RWPE2 (cell line): Measurements from ENCODE around the gene NCAPH2.

Source experiments
- ATAC-seq: fragments of 200-7000 bp; cut with Tn5 transposase; 3 replicates; pipeline ENCODE4 v1.9.1; 2021; ENCODE audit warnings: low read depth
- DNase-seq: peaks from one replicate; pipeline ENCODE4 v3.0.0-alpha.2; 2020; ENCODE audit warnings: low spot score
- H3K27ac ChIP-seq: fragments of 450-650 bp; 2 replicates; pipeline ENCODE4 v1.5.1; 2017; ENCODE audit warnings: mild to moderate bottlenecking; ENCODE audit not compliant: poor library complexity, severe bottlenecking
- H3K27me3 ChIP-seq: fragments of 250-450 bp; sonication (Bioruptor Pico); 2 replicates; pipeline ENCODE4 v1.5.1; 2021; ENCODE audit warnings: mild to moderate bottlenecking, moderate library complexity; ENCODE audit not compliant: insufficient read depth, poor library complexity, severe bottlenecking
- H3K36me3 ChIP-seq: fragments of 250-450 bp; sonication (Bioruptor Pico); 2 replicates; pipeline ENCODE4 v1.5.1; 2020; ENCODE audit warnings: low read depth, mild to moderate bottlenecking, moderate library complexity
- H3K4me1 ChIP-seq: fragments of 250-450 bp; sonication (Bioruptor Pico); 2 replicates; pipeline ENCODE4 v1.5.1; 2021; ENCODE audit warnings: mild to moderate bottlenecking, moderate library complexity; ENCODE audit not compliant: insufficient read depth, poor library complexity, severe bottlenecking
- H3K4me3 ChIP-seq: fragments of 250-450 bp; sonication (Bioruptor Pico); 2 replicates; pipeline ENCODE4 v1.5.1; 2021; ENCODE audit warnings: mild to moderate bottlenecking, moderate library complexity; ENCODE audit not compliant: severe bottlenecking
- H3K9me3 ChIP-seq: fragments of 250-450 bp; sonication (Bioruptor Pico); 2 replicates; pipeline ENCODE4 v1.5.1; 2021; ENCODE audit warnings: mild to moderate bottlenecking, moderate library complexity; ENCODE audit not compliant: severe bottlenecking
- TF ChIP-seq, protein P1 (sequence below): fragments of 450-650 bp; IDR thresholded peaks from one replicate; pipeline ENCODE4 v1.5.1; 2017; ENCODE audit warnings: mild to moderate bottlenecking, moderate library complexity; ENCODE audit not compliant: poor library complexity, severe bottlenecking

NCAPH2 gene

GRCh38 chr22:50485221-50486131 is 22.5 kb upstream of the NCAPH2 start:
- Histone ChIP-seq H3K4me3 (no peak overlapping the region), H3K9me3 (no peaks in the 10 kb centered on the region), H3K27me3 (peaks cover 6% of the 10 kb centered on the region), H3K27ac (no peak overlapping the region), H3K36me3 (no peaks in the 10 kb centered on the region), H3K4me1 (peaks cover 3% of the 10 kb centered on the region)
- DNase-seq (no peak), ATAC-seq (peak; percentile 47; the same call in 2 of the 3 replicates)
- TF ChIP-seq, protein P1, sequence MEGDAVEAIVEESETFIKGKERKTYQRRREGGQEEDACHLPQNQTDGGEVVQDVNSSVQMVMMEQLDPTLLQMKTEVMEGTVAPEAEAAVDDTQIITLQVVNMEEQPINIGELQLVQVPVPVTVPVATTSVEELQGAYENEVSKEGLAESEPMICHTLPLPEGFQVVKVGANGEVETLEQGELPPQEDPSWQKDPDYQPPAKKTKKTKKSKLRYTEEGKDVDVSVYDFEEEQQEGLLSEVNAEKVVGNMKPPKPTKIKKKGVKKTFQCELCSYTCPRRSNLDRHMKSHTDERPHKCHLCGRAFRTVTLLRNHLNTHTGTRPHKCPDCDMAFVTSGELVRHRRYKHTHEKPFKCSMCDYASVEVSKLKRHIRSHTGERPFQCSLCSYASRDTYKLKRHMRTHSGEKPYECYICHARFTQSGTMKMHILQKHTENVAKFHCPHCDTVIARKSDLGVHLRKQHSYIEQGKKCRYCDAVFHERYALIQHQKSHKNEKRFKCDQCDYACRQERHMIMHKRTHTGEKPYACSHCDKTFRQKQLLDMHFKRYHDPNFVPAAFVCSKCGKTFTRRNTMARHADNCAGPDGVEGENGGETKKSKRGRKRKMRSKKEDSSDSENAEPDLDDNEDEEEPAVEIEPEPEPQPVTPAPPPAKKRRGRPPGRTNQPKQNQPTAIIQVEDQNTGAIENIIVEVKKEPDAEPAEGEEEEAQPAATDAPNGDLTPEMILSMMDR, result no peak

DNA sequence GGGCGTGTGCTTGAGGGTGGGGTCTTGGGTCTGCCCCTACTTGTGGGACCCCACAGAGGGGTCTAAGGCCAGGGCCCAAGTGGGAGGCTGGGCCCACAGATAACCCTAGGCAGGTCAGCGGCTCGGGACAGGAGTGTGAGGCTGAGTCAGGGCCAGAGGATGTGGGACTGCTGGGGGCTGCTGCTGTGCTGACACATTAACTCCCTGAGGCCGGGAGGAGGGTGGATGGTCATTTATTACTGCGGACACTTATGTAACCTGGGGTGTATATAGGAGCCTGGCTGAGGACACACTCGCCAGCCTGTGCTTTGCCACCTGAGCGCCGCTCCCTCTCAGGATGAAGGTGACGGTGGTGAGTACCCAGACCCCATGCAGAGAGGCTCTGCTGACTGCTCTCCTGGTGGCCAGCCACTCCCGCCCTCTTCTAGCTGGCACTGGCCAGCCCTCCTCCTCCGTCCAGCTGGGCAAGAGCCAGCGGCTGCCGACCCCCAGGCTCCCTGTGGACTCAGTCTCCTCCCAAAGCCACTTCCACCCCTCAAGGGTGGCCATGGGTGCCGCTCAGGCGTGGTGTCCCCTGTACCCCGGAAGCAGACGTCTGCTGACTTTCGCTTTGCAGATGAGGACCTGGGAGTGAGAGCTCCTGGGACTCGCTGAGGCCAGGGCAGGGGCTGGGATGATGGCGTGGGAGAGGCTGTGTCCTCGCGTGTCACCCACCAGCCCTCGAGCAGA is 21.3 kb upstream of the NCAPH2 start, which contains the start of gene MIOX:
MIOX (plus strand) TSS at position 299 of the 729 bp plus-strand sequence; CDS start at position 338, 39 bp downstream.
- H3K27ac ChIP-seq, result no peak within 1 kb of the TSS
- DNase-seq, result no peak
- TF ChIP-seq, protein P1, result no peak

GRCh38 chr22:50487290-50488005 is 20.6 kb upstream of the NCAPH2 start:
- TF ChIP-seq, protein P1, result no peak
- Histone ChIP-seq H3K27me3 (no peaks in the 10 kb centered on the region), H3K4me3 (no peak overlapping the region), H3K36me3 (no peaks in the 10 kb centered on the region), H3K9me3 (no peaks in the 10 kb centered on the region), H3K4me1 (peaks cover 3% of the 10 kb centered on the region), H3K27ac (no peak overlapping the region)
- ATAC-seq (no peak), DNase-seq (no peak)

More for the DNA sequence above, 21.3 kb upstream of the NCAPH2 start, which contains the start of gene MIOX:
- Histone ChIP-seq H3K4me3 (no peak within 1 kb of the TSS), H3K9me3 (no peaks in the 10 kb centered on the region), H3K36me3 (no peaks in the 10 kb centered on the region), H3K4me1 (peaks cover 3% of the 10 kb centered on the region), H3K27me3 (no peaks in the 10 kb centered on the region)
- peak; percentile 35; the same call in 2 of the 3 replicates for ATAC-seq

DNA sequence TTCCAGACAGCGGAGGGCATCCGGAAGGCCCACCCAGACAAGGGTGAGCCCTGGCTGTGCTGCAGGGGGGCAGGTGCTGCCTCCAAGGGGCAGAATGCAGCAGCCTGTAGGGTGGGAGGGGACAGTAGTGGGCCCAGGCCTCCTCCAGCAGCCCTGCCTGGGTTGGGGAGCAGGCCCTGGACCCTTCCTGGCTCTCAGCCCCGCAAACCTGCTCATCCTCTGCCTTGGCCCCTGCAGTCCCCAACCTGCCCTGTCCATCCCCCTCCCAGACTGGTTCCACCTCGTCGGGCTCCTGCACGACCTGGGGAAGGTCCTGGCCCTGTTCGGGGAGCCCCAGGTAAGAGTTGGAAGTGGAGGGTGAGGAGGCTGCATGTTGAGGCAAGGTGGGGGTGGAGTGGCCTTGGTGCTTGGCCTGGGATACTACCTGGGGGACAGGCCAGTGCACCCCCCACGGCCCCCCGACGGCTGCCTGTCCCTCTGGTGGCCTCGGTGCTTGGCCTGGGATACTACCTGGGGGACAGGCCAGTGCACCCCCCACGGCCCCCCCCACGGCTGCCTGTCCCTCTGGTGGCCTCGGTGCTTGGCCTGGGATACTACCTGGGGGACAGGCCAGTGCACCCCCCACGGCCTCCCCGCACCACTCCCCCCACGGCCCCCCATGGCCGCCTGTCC is 19.9 kb upstream of the NCAPH2 start:
- ATAC-seq (no peak), DNase-seq (no peak)
- H3K4me1 ChIP-seq, result peaks cover 3% of the 10 kb centered on the region
- H3K4me3 ChIP-seq, result no peak overlapping the region
- TF ChIP-seq, protein P1, result no peak
- H3K27me3 ChIP-seq, result no peaks in the 10 kb centered on the region
- no peaks in the 10 kb centered on the region for H3K36me3 ChIP-seq
- no peak overlapping the region for H3K27ac ChIP-seq
- H3K9me3 ChIP-seq, result no peaks in the 10 kb centered on the region
